ENCODE data around the gene CP.

CP gene

DNA sequence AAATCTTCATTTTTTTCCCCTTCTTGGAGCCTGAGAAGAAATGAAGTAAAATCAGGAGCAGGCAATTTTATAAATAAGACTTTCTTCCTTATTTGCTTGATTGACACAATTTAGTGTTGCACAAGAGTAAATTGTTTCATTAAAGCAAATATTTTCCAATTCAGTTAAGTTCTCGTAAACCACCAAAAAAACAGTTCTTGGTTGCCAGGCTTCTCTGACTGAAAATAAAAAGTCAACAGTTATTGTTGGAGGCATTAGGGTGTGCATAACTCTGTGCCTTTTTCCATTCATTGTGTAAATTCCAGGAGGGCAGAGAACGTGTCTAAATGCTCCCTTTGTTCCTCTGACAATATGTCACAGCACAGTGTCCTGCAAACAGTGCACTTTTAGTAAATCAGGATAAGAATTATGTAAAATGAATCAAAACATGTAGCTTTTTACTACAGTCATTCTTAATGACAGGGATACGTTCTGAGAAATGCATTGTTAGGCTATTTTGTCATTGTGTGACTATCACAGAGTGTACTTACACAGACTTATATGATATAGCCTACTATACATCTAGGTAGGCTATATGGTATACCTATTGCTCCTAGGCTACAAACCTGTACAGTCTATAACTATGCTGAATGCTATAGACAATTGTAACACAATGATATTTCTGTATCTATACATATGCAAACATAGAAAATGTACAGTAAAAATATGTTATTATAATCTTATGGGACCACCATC lies at the start of gene CP:
Gene CP, minus strand, starts transcription at position 47 of the 735 bp plus-strand sequence. Its CDS starts 37 bp downstream, at position 10.
- TF ChIP-seq, protein P1, sequence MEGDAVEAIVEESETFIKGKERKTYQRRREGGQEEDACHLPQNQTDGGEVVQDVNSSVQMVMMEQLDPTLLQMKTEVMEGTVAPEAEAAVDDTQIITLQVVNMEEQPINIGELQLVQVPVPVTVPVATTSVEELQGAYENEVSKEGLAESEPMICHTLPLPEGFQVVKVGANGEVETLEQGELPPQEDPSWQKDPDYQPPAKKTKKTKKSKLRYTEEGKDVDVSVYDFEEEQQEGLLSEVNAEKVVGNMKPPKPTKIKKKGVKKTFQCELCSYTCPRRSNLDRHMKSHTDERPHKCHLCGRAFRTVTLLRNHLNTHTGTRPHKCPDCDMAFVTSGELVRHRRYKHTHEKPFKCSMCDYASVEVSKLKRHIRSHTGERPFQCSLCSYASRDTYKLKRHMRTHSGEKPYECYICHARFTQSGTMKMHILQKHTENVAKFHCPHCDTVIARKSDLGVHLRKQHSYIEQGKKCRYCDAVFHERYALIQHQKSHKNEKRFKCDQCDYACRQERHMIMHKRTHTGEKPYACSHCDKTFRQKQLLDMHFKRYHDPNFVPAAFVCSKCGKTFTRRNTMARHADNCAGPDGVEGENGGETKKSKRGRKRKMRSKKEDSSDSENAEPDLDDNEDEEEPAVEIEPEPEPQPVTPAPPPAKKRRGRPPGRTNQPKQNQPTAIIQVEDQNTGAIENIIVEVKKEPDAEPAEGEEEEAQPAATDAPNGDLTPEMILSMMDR (IDR thresholded peaks at IDR 0.05; ENCODE audit: control extremely low read depth, extremely low read depth, low read depth, missing control alignments): no peak
- ChIA-PET POLR2A (no interaction called here), CTCF (no interaction called here)

DNA sequence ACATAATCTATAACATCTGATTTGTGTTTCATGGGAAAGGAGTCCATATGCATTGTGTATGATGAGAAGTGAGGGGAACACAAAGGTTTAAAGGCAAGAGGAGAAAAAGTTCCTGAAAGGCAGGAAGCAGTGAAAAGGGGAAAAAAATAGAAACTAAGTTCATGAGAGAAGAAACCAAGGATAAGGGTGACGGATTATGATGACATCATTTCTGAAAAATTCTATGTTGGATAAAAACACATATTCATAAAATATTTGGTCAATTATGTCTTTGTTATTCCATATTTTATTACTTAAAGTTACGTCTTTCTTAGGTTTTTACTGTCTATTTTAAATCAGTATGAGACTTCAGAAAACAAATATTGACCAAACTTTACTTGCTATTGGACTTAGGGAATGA lies 48.6 kb upstream of the CP start:
- CTCF ChIA-PET: interaction anchor here (6.4 kb wide), 1 partner anchor 151 kb away, joined by 154 read pairs; no protein-coding TSS in a partner anchor
- DNase-seq (ENCODE audit: extremely low spot score): no peak
- POLR2A ChIA-PET: no interaction called here
- TF ChIP-seq, protein P1 (IDR thresholded peaks at IDR 0.05; ENCODE audit: control extremely low read depth, extremely low read depth, low read depth, missing control alignments): no peak

More for the DNA sequence above, at the start of gene CP:
- no peak for DNase-seq (ENCODE audit: extremely low spot score)

DNA sequence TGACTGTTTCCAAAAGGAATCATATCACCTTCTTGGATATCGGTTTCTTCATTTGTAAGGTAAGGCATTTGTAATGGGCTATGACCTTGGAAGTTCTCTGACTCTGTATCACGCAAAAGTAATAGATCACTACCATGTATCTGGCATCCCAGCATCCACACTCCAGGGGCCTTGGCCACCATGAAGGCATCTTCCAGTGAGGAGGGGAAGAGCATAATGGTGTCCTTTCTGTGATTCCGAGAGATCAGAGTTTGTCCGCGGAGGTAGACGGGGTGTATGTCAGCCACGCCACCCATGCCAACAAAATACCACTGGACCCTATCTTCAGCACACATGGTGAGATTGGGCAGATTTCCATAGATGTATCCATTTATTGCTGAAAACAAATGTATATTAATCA lies 48.1 kb upstream of the CP start:
- no peak for DNase-seq (ENCODE audit: extremely low spot score)
- TF ChIP-seq, protein P1 (IDR thresholded peaks at IDR 0.05; ENCODE audit: control extremely low read depth, extremely low read depth, low read depth, missing control alignments): no peak
- POLR2A ChIA-PET: no interaction called here
- CTCF ChIA-PET: interaction anchor here (3.4 kb wide), 1 partner anchor 150 kb away, joined by 32 read pairs; no protein-coding TSS in a partner anchor

DNA sequence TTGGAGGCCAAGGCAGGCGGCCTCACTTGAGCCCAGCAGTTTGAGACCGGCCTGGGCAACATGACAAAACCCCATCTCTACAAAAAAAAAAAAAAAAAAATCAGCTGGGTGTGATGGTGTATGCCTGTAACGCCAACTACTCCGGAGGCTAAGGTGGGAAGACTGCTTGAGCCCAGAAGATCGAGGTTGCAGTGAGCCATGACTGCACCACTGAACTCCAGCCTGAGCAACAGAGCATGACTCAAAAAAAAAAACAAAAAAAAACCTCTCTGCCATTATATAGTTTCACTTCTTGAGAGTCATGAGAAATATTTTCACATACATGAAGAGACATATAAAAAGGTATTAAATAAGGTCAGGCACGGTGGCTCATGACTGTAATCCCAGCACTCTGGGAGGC lies 45.9 kb upstream of the CP start:
- ChIA-PET POLR2A (interaction anchor here (0.6 kb wide), 1 partner anchor 137 kb away, joined by 3 read pairs; no protein-coding TSS in a partner anchor), CTCF (interaction anchor here (0.7 to 3.4 kb wide), 4 partner anchors 51 to 312 kb away, joined by 3 to 32 read pairs (median 4); no protein-coding TSS in a partner anchor)
- no peak for DNase-seq (ENCODE audit: extremely low spot score)
- TF ChIP-seq, protein P1 (IDR thresholded peaks at IDR 0.05; ENCODE audit: control extremely low read depth, extremely low read depth, low read depth, missing control alignments): no peak

DNA sequence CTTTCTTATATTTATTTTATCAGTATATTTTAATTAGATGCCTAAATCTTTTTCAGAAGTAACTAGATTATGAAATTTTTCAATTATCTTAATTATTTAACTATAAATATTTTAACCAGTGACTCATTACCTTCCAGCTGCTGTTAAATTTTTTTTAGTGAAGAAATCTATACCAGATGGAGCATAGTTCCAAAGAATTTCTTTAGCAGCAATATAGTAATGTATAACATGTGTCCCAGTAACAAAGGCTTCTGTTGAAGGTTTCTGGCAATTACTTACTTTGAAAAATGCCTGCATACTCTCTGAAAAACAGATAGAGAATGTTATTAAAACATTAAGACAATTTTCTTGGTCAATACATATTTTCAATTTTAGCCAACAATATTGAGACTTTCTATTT lies 45.1 kb upstream of the CP start:
- ChIA-PET CTCF (interaction anchor here (3.4 kb wide), 1 partner anchor 147 kb away, joined by 32 read pairs; no protein-coding TSS in a partner anchor), POLR2A (no interaction called here)
- TF ChIP-seq, protein P1 (IDR thresholded peaks at IDR 0.05; ENCODE audit: control extremely low read depth, extremely low read depth, low read depth, missing control alignments): no peak
- DNase-seq (ENCODE audit: extremely low spot score): no peak

DNA sequence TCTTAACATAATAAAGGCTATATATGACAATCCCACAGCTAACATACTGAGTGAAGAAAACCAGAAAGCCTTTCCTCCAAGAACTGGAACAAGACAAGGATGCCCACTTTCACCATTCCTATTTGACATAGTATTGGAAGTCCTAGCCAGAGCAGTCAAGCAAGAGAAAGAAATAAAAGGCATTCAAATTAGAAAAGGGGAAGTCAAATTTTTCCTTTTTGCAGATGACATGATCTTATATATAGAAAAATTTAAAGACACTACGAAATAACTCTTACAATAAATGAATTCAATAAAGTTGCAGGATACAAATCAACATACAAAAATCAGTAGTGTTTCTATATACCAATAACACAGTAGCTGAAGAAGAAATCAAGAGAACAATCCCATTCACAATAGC lies 42.2 kb upstream of the CP start:
- ChIA-PET POLR2A (no interaction called here), CTCF (no interaction called here)
- no peak for DNase-seq (ENCODE audit: extremely low spot score)
- TF ChIP-seq, protein P1 (IDR thresholded peaks at IDR 0.05; ENCODE audit: control extremely low read depth, extremely low read depth, low read depth, missing control alignments): no peak

Data from GM10248 (cell line).